Psoas muscle (tissue), 8 donors: ENCODE results near the gene OSBPL1A. TPM values are rescaled to one million over a fixed set of nuclear protein-coding genes. Genes with fewer than 3 reads are reported as not detected.

ENCODE experiments used
- ATAC-seq, 4 donors: fragments of 200-7000 bp; cut with Tn5 transposase; one replicate each; pipeline ENCODE4 v1.9.1; 2020; ENCODE audit warnings: moderate library complexity in 3 of 4, mild to moderate bottlenecking in 2 of 4
- DNase-seq, 2 donors: peaks; one replicate each; pipeline ENCODE4 v3.0.0-alpha.2; 2020
- H3K27ac ChIP-seq: fragments of 200-600 bp; one replicate; pipeline ENCODE4 v1.8.0; 2022
- H3K27me3 ChIP-seq, 3 donors: fragments of 200-600 bp in 1 of 3; one replicate each; pipeline versions ENCODE4 v1.6.1 to v1.8.0; 2013 to 2022; ENCODE audit warnings: low read length in 2 of 3, mild to moderate bottlenecking in 2 of 3, moderate library complexity in 1 of 3; ENCODE audit not compliant: insufficient read depth in 3 of 3
- H3K36me3 ChIP-seq, 2 donors: fragments of 200-600 bp in 1 of 2; one replicate each; pipeline versions ENCODE4 v1.6.1 to v1.8.0; 2013 to 2022; ENCODE audit warnings: low read depth in 1 of 2, mild to moderate bottlenecking in 1 of 2, moderate library complexity in 1 of 2; ENCODE audit not compliant: insufficient read depth in 1 of 2
- H3K4me1 ChIP-seq: fragments of 200-600 bp; one replicate; pipeline ENCODE4 v1.8.0; 2022
- H3K4me3 ChIP-seq: fragments of 200-600 bp; one replicate; pipeline ENCODE4 v1.8.0; 2022; ENCODE audit warnings: mild to moderate bottlenecking
- H3K9me3 ChIP-seq: fragments of 200-600 bp; one replicate; pipeline ENCODE4 v1.8.0; 2022
- CTCF ChIP-seq: fragments of 200-600 bp; IDR thresholded peaks from one replicate; pipeline ENCODE4 v1.8.0; 2022; ENCODE audit warnings: antibody characterized with exemption
- WGBS, 3 donors: extraction: QIAGEN DNeasy Blood & Tissue Kit; methylation state at CpG; one replicate each; pipeline versions ENCODE4 v1.1.6 to v1.1.7; 2013; 5-methylcytosine and 5-hydroxymethylcytosine counted together
- intact Hi-C, 2 donors: fragments of 100-400 bp; cut with DNase I; formaldehyde crosslinking; loops; one replicate each; pipeline versions ENCODE4 v1.11.0 to v1.14.2; 2022
- polyA plus RNA-seq, 3 donors: library from polyadenylated mRNA; stranded (reverse); fragments of 200-250 nt; gene quantifications; one replicate each; pipeline ENCODE4 v1.2.3, GENCODE V29; 2013
- total RNA-seq, 4 donors: library from RNA; stranded (reverse); fragmentation: NEBNext Ultra II Directional in 2 of 4; extraction: Animal tissue kit (Norgen Biotek cat#: 25700) in 2 of 4; gene quantifications; one replicate each; pipeline versions ENCODE4 v1.2.1 to v1.2.4, GENCODE V29; 2021 to 2023
- donor health status: healthy with polysubstance abuse.
- donor health status: DM: no; HTN: no; CAD: no; lungs with moderate emphysema.
- donor health status: Bipolar disorder and iron deficiency.
- donor health status: healthy.
- donor health status: DM: yes; HTN: yes; CAD: no.
- donor health status: DM: no; HTN: no; CAD: no.
- donor health status: DM: no; HTN: no; CAD: no.
- donor health status: DM: yes; HTN: yes; CAD: no.

The OSBPL1A gene
- total and polyA plus RNA-seq, 7 donors: 13.7 to 87.8 (median 65.8) TPM

GRCh38 chr18:24417480-24417879 is 19.9 kb upstream of the OSBPL1A start:
- WGBS, 3 donors: 22 to 34% (median 31%) methylated on average over 3 of the region's 3 CpGs
- DNase-seq (no peak), ATAC-seq (no peak)
- H3K4me1 ChIP-seq: no peaks in the 10 kb centered on the region
- no peaks in the 10 kb centered on the region for H3K9me3 ChIP-seq
- no peak for TF ChIP-seq CTCF
- H3K4me3 ChIP-seq: no peak overlapping the region
- intact Hi-C loops: no loop called here
- H3K36me3 ChIP-seq: no peaks in the 10 kb centered on the region
- no peak overlapping the region for H3K27ac ChIP-seq
- peaks cover 0 to 48% (median 6%) of the 10 kb centered on the region in 3 donors for H3K27me3 ChIP-seq

DNA sequence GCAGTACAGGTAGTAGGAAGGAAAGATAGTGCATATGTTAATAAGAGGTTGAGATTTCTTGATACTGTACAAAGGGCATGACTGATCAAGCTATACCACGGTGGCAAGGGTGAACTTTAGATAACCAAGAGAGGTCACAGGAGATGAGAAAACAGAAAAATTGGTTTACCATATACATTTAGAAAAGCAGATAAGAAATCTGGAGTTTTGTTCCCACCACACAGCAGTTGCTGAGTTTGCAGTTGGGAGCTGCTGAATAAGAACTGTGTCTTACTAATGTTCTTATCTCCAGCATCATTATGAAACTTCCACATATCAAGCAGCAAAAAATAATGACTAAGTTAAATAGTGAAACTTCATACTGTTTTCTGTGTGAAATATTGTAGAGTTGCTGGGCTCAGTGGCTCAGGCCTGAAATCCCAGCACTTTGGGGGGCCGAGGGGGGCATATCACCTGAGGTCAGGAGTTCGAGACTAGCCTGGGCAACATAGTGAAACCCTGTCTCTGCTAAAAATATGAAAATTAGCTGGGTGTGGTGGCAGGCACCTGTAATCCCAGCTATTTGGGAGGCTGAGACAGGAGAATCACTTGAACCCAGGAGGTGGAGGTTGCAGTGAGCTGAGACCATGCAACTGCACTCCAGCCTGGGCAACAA is 16.9 kb upstream of the OSBPL1A start:
- Histone ChIP-seq H3K27me3 (peaks cover 0 to 25% (median 2%) of the 10 kb centered on the region in 3 donors), H3K36me3 (no peaks in the 10 kb centered on the region), H3K4me1 (no peaks in the 10 kb centered on the region), H3K27ac (no peak overlapping the region), H3K4me3 (no peak overlapping the region), H3K9me3 (no peaks in the 10 kb centered on the region)
- 81 to 92% (median 91%) methylated on average over 3 of the region's 3 CpGs for WGBS, 3 donors
- ATAC-seq: no peak
- no peak for DNase-seq
- intact Hi-C loops: no loop called here
- no peak for TF ChIP-seq CTCF

GRCh38 chr18:24413148-24413547 is 15.5 kb upstream of the OSBPL1A start:
- WGBS, 3 donors: 53 to 74% (median 65%) methylated on average over 2 of the region's 2 CpGs
- H3K4me3 ChIP-seq: no peak overlapping the region
- no peak for TF ChIP-seq CTCF
- H3K9me3 ChIP-seq: no peaks in the 10 kb centered on the region
- H3K36me3 ChIP-seq: no peaks in the 10 kb centered on the region
- peaks cover 0 to 28% (median 2%) of the 10 kb centered on the region in 3 donors for H3K27me3 ChIP-seq
- H3K27ac ChIP-seq: no peak overlapping the region
- DNase-seq: no peak
- ATAC-seq: no peak
- H3K4me1 ChIP-seq: no peaks in the 10 kb centered on the region
- intact Hi-C loops: no loop called here

DNA sequence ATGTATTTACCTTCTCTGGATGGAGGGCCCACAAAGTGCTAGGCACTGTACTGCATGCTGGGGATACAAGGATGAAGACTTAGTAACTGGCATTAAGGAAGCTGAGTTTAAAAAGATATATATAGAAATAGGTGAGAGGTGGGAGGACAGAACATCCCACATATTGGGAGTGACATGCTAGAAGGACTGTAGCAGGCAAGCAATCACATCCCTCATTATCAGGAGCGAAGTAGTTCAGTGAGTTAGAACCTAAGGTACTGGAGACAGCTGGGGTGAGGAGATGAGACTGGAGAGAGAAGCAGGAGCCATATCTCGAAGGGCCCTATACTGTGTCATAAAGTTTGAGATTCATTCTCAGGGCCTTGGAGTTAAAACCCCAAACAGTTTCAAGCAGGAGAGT is 10.9 kb upstream of the OSBPL1A start:
- Histone ChIP-seq H3K4me3 (no peak overlapping the region), H3K4me1 (no peaks in the 10 kb centered on the region), H3K27ac (no peak overlapping the region), H3K36me3 (no peaks in the 10 kb centered on the region), H3K9me3 (no peaks in the 10 kb centered on the region), H3K27me3 (peaks cover 4 to 22% (median 5%) of the 10 kb centered on the region in 3 donors)
- TF ChIP-seq CTCF: no peak
- intact Hi-C loops: no loop called here
- 89 to 94% (median 92%) methylated on average over 2 of the region's 2 CpGs for WGBS, 3 donors
- ATAC-seq (no peak), DNase-seq (no peak)

GRCh38 chr18:24404591-24404990 is 7.0 kb upstream of the OSBPL1A start:
- Histone ChIP-seq H3K36me3 (no peaks in the 10 kb centered on the region), H3K9me3 (no peaks in the 10 kb centered on the region), H3K27me3 (peaks cover 3 to 30% (median 4%) of the 10 kb centered on the region in 3 donors), H3K27ac (no peak overlapping the region), H3K4me3 (no peak overlapping the region), H3K4me1 (no peaks in the 10 kb centered on the region)
- ATAC-seq (no peak), DNase-seq (no peak)
- WGBS, 3 donors: 82 to 88% (median 82%) methylated on average over 3 of the region's 3 CpGs
- no peak for TF ChIP-seq CTCF
- intact Hi-C loops: no loop called here
